Measurements from ENCODE around the gene LEKR1.

Gene LEKR1

GRCh38 chr3:157071744-157072525 is 245.8 kb downstream of the LEKR1 start:
- TF ChIP-seq CTCF (IDR thresholded peaks at IDR 0.05; ENCODE audit: control extremely low read depth, extremely low read depth, low read depth, missing control alignments): no peak
- ChIA-PET CTCF (interaction anchor here (3.8 to 60.7 kb wide), 2 partner anchors 10 to 46 kb away, joined by 19 to 1428 read pairs; no protein-coding TSS in a partner anchor), POLR2A (no interaction called here)
- no peak for DNase-seq (ENCODE audit: extremely low spot score)

GRCh38 chr3:157073810-157074209 is 247.7 kb downstream of the LEKR1 start:
- CTCF ChIA-PET: interaction anchor here (0.8 to 60.7 kb wide), 5 partner anchors 8 to 397 kb away, joined by 3 to 1428 read pairs (median 4); partner anchors contain the start of gene TIPARP
- POLR2A ChIA-PET: no interaction called here
- DNase-seq (ENCODE audit: extremely low spot score): no peak
- peak; percentile 0 for TF ChIP-seq CTCF (IDR thresholded peaks at IDR 0.05; ENCODE audit: control extremely low read depth, extremely low read depth, low read depth, missing control alignments)

GRCh38 chr3:157074490-157074889 is 248.3 kb downstream of the LEKR1 start:
- CTCF ChIA-PET: interaction anchor here (1.4 to 60.7 kb wide), 3 partner anchors 43 to 398 kb away, joined by 3 to 1428 read pairs (median 212); partner anchors contain the start of gene TIPARP
- POLR2A ChIA-PET: no interaction called here
- no peak for TF ChIP-seq CTCF (IDR thresholded peaks at IDR 0.05; ENCODE audit: control extremely low read depth, extremely low read depth, low read depth, missing control alignments)
- no peak for DNase-seq (ENCODE audit: extremely low spot score)

- TF ChIP-seq CTCF (IDR thresholded peaks at IDR 0.05; ENCODE audit: control extremely low read depth, extremely low read depth, low read depth, missing control alignments): no peak
- ChIA-PET POLR2A (no interaction called here), CTCF (interaction anchor here (1.4 to 60.7 kb wide), 3 partner anchors 43 to 398 kb away, joined by 3 to 1428 read pairs (median 212); partner anchors contain the start of gene TIPARP)
- no peak for DNase-seq (ENCODE audit: extremely low spot score)
Observed at GRCh38 chr3:157074981-157075380, 248.8 kb downstream of the LEKR1 start.

GRCh38 chr3:157075693-157076420 is 249.7 kb downstream of the LEKR1 start:
- ChIA-PET CTCF (interaction anchor here (2.3 to 60.7 kb wide), 6 partner anchors 9 to 399 kb away, joined by 10 to 1428 read pairs (median 14); partner anchors contain the start of gene TIPARP), POLR2A (interaction anchor here (0.7 kb wide), 1 partner anchor 13 kb away, joined by 6 read pairs; no protein-coding TSS in a partner anchor)
- no peak for TF ChIP-seq CTCF (IDR thresholded peaks at IDR 0.05; ENCODE audit: control extremely low read depth, extremely low read depth, low read depth, missing control alignments)
- no peak for DNase-seq (ENCODE audit: extremely low spot score)

- POLR2A ChIA-PET: interaction anchor here (0.6 to 1.0 kb wide), 2 partner anchors 11 to 403 kb away, joined by 3 to 4 read pairs; partner anchors contain the start of gene TIPARP
- no peak for TF ChIP-seq CTCF (IDR thresholded peaks at IDR 0.05; ENCODE audit: control extremely low read depth, extremely low read depth, low read depth, missing control alignments)
Observed at GRCh38 chr3:157077565-157077991, 251.4 kb downstream of the LEKR1 start.

More at GRCh38 chr3:157077565-157077991, 251.4 kb downstream of the LEKR1 start:
- CTCF ChIA-PET: interaction anchor here (0.7 to 60.7 kb wide), 11 partner anchors 9 to 401 kb away, joined by 3 to 1428 read pairs (median 10); partner anchors contain the start of gene TIPARP
- DNase-seq (ENCODE audit: extremely low spot score): no peak
